Measurements from ENCODE around the gene MED27. TPM values are rescaled to one million over a fixed set of nuclear protein-coding genes. Genes with fewer than 3 reads are reported as not detected.

The MED27 gene
- total RNA-seq, 2 donors from 2014 or later = 35.4 to 41.9 TPM

DNA sequence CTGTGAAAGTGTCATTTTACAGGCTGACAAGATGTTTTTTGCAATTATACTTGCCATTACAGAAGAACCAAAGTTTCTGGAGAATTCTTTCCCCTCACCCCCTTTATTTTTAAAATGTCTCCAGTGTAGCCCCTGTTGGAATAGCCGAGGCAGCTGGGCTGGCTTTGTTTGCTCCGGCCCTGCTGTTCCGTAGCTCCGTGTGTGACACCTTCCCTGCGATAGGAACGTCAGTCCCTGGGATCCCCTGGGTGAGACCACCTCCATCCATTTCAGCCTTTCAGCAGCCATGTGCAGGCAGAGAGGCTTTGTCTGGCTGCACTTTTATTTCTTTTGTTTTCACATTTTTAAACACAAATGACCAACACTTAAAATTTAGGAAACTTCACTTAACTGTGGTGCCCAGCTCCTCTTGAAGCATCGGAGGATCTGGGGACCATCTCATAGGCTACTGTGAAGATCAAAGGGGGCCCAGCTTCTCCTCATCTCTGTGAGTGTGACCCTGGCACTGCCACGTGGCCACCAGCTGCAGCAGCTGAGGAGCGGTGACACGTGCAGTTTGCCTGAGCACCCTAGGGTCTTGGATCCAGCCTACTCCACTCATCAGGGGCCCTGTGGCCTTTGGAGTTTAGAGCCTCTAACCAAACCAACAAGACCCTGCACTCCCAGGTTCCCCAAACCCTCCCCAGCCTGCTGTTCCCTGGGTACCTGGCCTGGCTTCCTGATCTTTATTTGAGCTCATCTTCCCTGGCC, 214.0 kb downstream of the MED27 start:
- Mint-ChIP-seq H3K27me3 (no peaks in the 10 kb centered on the region), H3K4me1 (ENCODE audit: low read depth in 2 of 2) (no peaks in the 10 kb centered on the region), H3K27ac (no peak overlapping the region), H3K4me3 (no peak overlapping the region), H3K36me3 (no peaks in the 10 kb centered on the region), H3K9me3 (no peaks in the 10 kb centered on the region)
- ATAC-seq (no peak), DNase-seq (ENCODE audit: low spot score) (no peak)

DNA sequence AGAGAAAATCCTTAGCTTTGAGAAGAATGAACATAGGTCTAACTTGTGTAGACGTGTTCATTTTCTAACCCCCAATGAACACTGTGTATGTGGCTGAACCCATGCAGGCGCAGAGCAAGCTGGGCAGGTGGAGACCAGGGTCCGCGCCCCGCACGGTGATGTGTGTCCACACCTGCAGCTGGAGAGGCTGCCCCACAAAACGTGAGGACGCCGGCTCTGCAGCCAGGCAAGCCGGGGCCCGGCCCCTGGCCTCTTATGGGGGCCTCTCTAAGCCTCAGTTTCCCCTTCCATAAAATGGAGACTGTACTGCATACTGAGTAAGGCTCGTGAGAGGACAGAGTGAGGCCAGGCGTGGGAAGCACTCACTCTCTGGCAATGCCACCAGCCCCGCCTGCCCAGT, 215.1 kb downstream of the MED27 start:
- no peak overlapping the region for H3K27ac Mint-ChIP-seq
- no peak for DNase-seq (ENCODE audit: low spot score)
- H3K9me3 Mint-ChIP-seq = no peaks in the 10 kb centered on the region
- H3K27me3 Mint-ChIP-seq = no peaks in the 10 kb centered on the region
- no peak overlapping the region for H3K4me3 Mint-ChIP-seq
- H3K4me1 Mint-ChIP-seq (ENCODE audit: low read depth in 2 of 2) = no peaks in the 10 kb centered on the region
- no peaks in the 10 kb centered on the region for H3K36me3 Mint-ChIP-seq
- no peak for ATAC-seq

DNA sequence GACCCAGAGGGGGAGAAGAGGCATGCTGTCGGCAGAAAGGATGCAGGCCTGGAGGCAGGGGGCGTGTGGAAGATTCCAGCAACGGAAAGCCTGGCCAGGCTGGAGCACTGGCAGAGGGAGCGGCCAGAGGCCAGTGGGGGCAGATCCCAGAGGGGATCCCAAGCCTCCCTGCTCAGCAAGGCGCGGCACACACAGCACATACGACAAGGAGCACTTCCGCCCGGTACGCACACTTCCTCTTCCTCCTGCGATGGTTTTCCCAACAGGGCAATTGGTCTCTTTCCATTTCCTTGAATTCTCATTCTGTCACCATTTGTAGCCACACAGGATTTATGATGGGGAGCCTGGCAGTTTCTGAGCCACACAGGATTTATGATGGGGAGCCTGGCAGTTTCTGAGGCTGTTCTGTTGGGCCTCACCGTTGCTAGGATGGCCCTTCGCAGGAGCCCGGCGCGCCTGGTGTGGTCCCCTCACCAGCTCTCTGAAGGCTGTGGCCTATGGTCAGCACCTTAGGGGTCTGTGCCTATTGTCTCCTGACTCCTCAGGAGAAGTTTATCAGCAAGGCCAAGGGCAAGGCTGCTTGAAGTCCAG, 216.3 kb downstream of the MED27 start:
- Mint-ChIP-seq H3K27me3 (no peaks in the 10 kb centered on the region), H3K4me1 (ENCODE audit: low read depth in 2 of 2) (no peaks in the 10 kb centered on the region), H3K4me3 (no peak overlapping the region), H3K27ac (no peak overlapping the region), H3K9me3 (no peaks in the 10 kb centered on the region), H3K36me3 (no peaks in the 10 kb centered on the region)
- DNase-seq (ENCODE audit: low spot score) = no peak
- no peak for ATAC-seq

DNA sequence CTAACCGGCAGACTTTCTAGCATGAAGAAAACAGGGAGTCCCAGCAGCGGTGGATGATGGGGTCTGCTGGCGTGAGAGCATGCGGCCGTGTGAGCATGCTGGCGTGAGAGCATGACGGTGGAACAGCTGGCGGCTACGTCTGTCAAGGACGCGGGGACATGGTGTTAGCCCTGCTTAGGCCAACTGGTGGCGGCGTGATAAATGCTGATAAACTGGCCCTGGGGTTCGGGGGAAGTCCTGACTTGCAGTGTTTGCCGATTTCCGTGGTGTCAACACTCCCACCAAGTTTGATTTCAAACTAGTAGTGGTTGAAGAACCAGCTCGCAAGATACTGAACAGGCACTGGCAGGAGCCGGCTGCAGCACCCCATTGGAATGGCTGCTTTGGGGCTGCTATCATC, 217.4 kb downstream of the MED27 start:
- H3K27ac Mint-ChIP-seq = no peak overlapping the region
- H3K36me3 Mint-ChIP-seq = no peaks in the 10 kb centered on the region
- H3K9me3 Mint-ChIP-seq = no peaks in the 10 kb centered on the region
- no peaks in the 10 kb centered on the region for H3K27me3 Mint-ChIP-seq
- no peak overlapping the region for H3K4me3 Mint-ChIP-seq
- ATAC-seq (no peak), DNase-seq (ENCODE audit: low spot score) (no peak)
- H3K4me1 Mint-ChIP-seq (ENCODE audit: low read depth in 2 of 2) = no peaks in the 10 kb centered on the region

DNA sequence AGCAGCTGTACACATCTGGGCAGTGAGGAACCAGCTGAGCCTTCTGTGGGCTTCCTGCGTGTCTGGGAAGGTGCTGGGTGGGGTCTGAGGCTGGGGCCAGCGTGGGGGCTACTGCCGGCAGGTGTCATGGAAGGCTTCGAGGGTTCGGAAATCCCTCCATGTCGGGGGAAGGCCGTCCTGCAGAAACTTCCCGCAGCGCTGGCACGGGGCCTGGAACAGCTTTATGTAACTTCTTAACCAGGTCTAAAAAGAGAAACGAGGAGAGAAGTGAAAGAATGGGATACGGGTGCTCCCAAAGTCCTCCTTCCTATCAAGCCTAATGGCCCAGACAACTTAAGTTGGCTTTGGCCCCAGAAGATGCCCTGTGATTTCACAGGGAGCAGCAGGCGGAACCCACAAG, 219.2 kb downstream of the MED27 start:
- Mint-ChIP-seq H3K4me1 (ENCODE audit: low read depth in 2 of 2) (no peaks in the 10 kb centered on the region), H3K4me3 (no peak overlapping the region), H3K36me3 (no peaks in the 10 kb centered on the region), H3K27me3 (no peaks in the 10 kb centered on the region), H3K27ac (no peak overlapping the region), H3K9me3 (no peaks in the 10 kb centered on the region)
- ATAC-seq = no peak
- no peak for DNase-seq (ENCODE audit: low spot score)

DNA sequence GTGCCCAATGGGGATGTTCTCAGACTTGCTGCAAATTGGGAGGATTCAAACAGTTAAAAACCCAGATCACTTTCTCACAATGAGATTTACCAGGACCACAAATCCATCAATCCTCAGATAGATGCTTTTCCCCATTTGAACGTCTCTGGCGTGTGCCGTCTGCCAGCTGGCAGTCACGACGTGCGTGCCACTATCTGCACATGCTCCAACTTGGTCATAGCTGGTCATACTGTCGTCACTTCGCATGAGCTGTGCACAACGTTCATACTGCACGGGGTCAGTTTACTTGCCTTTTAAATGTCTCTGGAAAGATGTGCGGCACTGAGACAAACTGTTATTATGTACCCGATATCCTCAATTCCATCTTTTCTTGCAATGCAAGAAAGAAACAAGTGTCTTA, 221.5 kb downstream of the MED27 start:
- Mint-ChIP-seq H3K4me1 (ENCODE audit: low read depth in 2 of 2) (no peaks in the 10 kb centered on the region), H3K4me3 (no peak overlapping the region), H3K36me3 (no peaks in the 10 kb centered on the region), H3K9me3 (no peaks in the 10 kb centered on the region), H3K27me3 (no peaks in the 10 kb centered on the region), H3K27ac (no peak overlapping the region)
- ATAC-seq (no peak), DNase-seq (ENCODE audit: low spot score) (no peak)

DNA sequence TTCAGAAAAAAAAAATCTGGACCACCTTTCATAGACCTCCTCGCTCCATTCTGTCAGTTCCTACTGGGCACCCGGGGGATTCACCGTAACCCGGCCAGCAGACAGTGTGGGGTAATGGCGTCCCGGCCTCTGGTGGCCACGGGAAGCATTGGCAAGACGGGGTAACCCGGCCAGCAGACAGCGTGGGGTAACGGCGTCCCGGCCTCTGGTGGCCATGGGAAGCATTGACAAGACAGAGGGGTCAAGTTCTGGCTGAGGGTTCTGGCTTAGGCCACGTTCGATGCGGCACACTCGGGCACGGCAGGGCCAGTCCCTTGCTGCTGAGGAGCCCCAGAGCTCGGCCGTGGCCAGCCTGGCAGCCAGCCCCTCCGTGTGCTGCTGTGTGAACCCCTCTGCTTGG, 223.6 kb downstream of the MED27 start:
- DNase-seq (ENCODE audit: low spot score) (no peak), ATAC-seq (peak in 1 of 2 donors; percentile 12)
- no peaks in the 10 kb centered on the region for H3K9me3 Mint-ChIP-seq
- no peak overlapping the region for H3K27ac Mint-ChIP-seq
- peaks cover 0 to 5% of the 10 kb centered on the region in 2 donors for H3K4me1 Mint-ChIP-seq (ENCODE audit: low read depth in 2 of 2)
- no peaks in the 10 kb centered on the region for H3K36me3 Mint-ChIP-seq
- no peaks in the 10 kb centered on the region for H3K27me3 Mint-ChIP-seq
- H3K4me3 Mint-ChIP-seq = no peak overlapping the region

DNA sequence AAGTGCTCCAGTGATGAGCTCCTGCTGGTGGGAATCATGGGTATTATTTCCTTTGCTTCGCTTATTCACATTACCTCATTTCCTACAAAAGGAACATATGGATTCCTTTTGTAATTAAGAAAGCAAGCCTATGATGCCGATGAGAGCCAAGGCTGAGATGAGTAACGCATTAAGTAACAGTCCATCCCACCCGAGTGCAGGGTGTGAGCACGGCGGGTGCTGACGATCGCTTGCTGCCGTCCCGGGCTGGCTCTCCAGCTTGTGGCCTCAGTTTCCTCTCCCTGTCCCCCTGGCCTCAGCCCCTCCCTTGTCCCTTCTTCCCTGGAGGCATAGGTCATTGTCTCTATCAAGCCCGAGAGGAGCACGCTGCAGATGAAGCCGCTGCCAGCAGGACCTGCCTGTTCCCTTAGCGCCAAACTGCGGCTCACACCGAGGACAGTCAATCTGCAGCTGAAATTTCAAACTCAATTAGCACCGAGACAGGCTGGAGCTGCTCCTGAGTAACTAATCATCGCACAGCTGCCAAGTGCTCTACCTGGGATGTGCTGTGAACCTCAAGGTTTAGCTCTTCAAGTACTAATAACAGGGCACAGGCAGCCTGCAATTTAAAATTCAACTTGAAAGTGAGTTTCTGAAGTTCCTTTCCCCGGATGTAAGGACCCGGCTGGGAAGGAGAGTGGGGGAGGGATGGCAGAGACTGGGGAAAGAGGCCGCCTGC, 224.6 kb downstream of the MED27 start:
- Mint-ChIP-seq H3K4me1 (ENCODE audit: low read depth in 2 of 2) (peaks cover 0 to 5% of the 10 kb centered on the region in 2 donors), H3K27me3 (no peaks in the 10 kb centered on the region), H3K4me3 (no peak overlapping the region), H3K9me3 (no peaks in the 10 kb centered on the region), H3K36me3 (no peaks in the 10 kb centered on the region), H3K27ac (no peak overlapping the region)
- no peak for DNase-seq (ENCODE audit: low spot score)
- ATAC-seq = no peak

DNA sequence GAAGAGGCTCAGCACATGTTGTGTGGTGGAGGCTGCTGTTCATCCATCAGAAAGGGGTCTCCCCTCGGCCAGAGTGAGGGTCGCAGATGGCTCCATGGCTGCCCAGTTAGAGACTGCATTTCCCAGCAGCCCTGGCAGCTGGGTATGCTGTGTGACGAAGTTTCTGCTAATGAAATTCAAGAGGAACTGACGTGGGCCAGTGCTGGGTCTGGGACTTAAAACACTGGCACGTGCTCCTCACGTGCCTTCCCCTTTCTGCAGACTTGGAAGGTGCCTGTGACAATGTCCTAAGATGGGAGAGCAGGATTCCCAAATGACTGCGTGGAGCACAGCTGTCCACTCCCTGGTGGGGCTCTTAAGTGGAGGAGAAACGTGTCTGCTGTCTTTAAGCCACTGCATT, 225.3 kb downstream of the MED27 start:
- Mint-ChIP-seq H3K36me3 (no peaks in the 10 kb centered on the region), H3K4me3 (no peak overlapping the region), H3K9me3 (no peaks in the 10 kb centered on the region), H3K27me3 (no peaks in the 10 kb centered on the region), H3K27ac (no peak overlapping the region), H3K4me1 (ENCODE audit: low read depth in 2 of 2) (peaks cover 0 to 5% of the 10 kb centered on the region in 2 donors)
- ATAC-seq = no peak
- no peak for DNase-seq (ENCODE audit: low spot score)

DNA sequence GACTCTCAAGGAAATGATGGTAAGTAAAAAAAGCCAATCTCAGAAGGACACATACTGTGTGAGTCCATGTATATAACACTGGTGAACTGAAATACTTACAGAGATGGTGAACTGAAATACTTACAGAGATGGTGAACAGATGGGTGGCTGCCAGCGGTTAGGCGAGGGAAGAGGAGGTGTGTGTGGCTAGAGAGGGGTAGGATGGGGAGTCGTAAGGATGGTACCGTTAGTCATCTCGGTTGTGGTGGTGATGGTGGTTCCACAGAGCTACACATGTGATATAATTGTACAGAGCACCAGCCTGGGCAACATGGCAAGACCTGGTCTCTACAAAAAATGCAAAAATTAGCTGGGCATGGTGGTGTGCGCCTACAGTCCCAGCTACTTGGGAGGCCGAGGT, 226.2 kb downstream of the MED27 start:
- no peaks in the 10 kb centered on the region for H3K27me3 Mint-ChIP-seq
- no peak for DNase-seq (ENCODE audit: low spot score)
- ATAC-seq = peak in 1 of 2 donors; percentile 81

DNA sequence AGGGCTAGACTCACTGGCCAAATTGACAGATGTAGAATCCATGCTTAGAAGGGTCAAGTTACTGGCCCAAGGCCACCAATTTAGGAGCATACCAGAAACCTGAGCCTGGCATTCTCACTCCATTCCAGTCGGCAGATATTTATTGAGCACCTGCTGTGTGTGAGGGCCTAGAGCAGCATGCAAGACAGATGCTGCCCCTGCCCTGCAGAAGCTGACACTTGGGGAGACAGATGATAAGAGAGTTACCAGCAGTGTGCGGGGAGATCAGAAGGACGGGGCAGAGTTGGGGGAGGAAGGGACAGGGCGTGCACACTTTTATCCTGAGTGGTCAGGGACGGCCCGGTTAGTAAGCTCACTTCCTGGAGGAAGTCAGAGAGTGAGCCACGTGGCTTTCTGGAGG, 228.3 kb downstream of the MED27 start:
- Mint-ChIP-seq H3K9me3 (no peaks in the 10 kb centered on the region), H3K27me3 (no peaks in the 10 kb centered on the region), H3K4me3 (no peak overlapping the region), H3K4me1 (ENCODE audit: low read depth in 2 of 2) (peaks cover 0 to 5% of the 10 kb centered on the region in 2 donors), H3K36me3 (no peaks in the 10 kb centered on the region), H3K27ac (no peak overlapping the region)
- ATAC-seq (no peak), DNase-seq (ENCODE audit: low spot score) (no peak)

More for the DNA sequence above, 226.2 kb downstream of the MED27 start:
- H3K4me3 Mint-ChIP-seq = no peak overlapping the region
- H3K4me1 Mint-ChIP-seq (ENCODE audit: low read depth in 2 of 2) = peaks cover 0 to 5% of the 10 kb centered on the region in 2 donors
- no peaks in the 10 kb centered on the region for H3K36me3 Mint-ChIP-seq
- H3K9me3 Mint-ChIP-seq = no peaks in the 10 kb centered on the region
- H3K27ac Mint-ChIP-seq = no peak overlapping the region

DNA sequence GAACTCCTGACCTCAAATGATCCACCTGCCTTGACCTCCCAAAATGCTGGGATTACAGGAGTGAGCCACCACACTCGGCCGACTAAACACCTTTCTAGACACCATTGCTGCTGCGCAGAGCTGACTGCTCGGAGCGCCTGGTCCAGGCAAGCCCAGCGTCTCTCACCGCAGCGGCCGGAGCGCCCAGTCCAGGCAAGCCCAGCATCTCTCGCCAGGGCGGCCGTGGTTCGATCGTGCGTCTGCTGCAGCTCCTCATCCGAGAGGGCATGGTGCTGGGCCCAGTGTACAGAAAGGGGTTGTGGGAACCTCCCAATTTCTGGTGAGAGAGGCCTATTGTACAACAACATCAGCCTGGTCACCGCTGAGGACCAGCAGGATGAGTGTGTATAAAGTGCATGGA, 230.3 kb downstream of the MED27 start:
- no peak overlapping the region for H3K27ac Mint-ChIP-seq
- no peaks in the 10 kb centered on the region for H3K27me3 Mint-ChIP-seq
- no peaks in the 10 kb centered on the region for H3K9me3 Mint-ChIP-seq
- no peaks in the 10 kb centered on the region for H3K36me3 Mint-ChIP-seq
- no peak overlapping the region for H3K4me3 Mint-ChIP-seq
- DNase-seq (ENCODE audit: low spot score) (no peak), ATAC-seq (no peak)
- peaks cover 0 to 5% of the 10 kb centered on the region in 2 donors for H3K4me1 Mint-ChIP-seq (ENCODE audit: low read depth in 2 of 2)

DNA sequence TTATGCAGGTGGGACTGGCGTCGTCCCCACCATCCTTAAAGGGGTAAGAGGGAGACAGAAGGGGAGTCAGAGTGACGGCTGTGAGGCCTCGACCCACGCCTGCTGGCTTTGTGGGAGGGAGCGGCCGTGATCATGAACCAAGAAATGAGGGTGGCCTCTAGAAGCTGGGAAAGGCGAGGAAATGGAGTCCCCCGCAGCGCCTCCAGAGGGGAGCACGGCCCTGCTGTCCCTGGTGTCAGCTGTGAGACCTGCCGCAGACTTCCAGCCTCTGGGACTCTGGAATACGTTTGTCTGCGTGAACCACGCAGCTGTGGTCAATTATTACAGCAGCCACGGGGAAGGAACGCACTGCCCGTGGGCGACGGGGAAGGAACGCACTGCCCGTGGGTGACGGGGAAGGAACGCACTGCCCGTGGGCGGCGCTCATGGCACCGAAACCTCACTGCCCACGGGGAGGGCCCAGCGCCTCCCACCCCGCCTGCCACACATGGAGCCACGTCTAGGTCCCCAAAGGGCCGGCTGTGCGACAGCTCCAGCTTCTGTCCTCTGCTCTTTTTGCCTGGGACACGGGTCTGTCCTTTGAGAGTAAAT, 231.0 kb downstream of the MED27 start:
- no peak overlapping the region for H3K4me3 Mint-ChIP-seq
- no peak overlapping the region for H3K27ac Mint-ChIP-seq
- no peaks in the 10 kb centered on the region for H3K36me3 Mint-ChIP-seq
- H3K9me3 Mint-ChIP-seq = no peaks in the 10 kb centered on the region
- no peak for DNase-seq (ENCODE audit: low spot score)
- H3K4me1 Mint-ChIP-seq (ENCODE audit: low read depth in 2 of 2) = peaks cover 0 to 5% of the 10 kb centered on the region in 2 donors
- H3K27me3 Mint-ChIP-seq = no peaks in the 10 kb centered on the region
- no peak for ATAC-seq

Measured in natural killer cell treated with Interleukin-12 subunit alpha and Interleukin-12 subunit beta and Interleukin-15 and Interleukin-18, amount 100 ng/mL, for 72 hours (primary cell).